ENCODE results near the gene FHOD3.

- TF ChIP-seq CTCF (IDR thresholded peaks at IDR 0.05; ENCODE audit: control extremely low read depth in 1 of 3, insufficient read depth in 1 of 3, low read depth in 1 of 3, low read length in 3 of 3) (no peak), SRF (IDR thresholded peaks at IDR 0.05; ENCODE audit: low read depth, low read length) (no peak), POLR2A (IDR thresholded peaks at IDR 0.05; ENCODE audit: control extremely low read depth in 1 of 2, low read depth in 2 of 2, low read length in 2 of 2) (no peak), MAX (IDR thresholded peaks at IDR 0.05) (no peak), EP300 (IDR thresholded peaks at IDR 0.05; ENCODE audit: borderline replicate concordance in 1 of 2, low read depth in 2 of 2, low read length in 2 of 2) (no peak), CBX8 (IDR thresholded peaks at IDR 0.05; ENCODE audit: borderline replicate concordance, low read depth, low read length) (no peak), RNF2 (IDR thresholded peaks at IDR 0.05; ENCODE audit: borderline replicate concordance, low read depth, low read length, missing control alignments, poor library complexity, severe bottlenecking) (no peak), JUN (IDR thresholded peaks at IDR 0.05; ENCODE audit: low read depth, low read length) (no peak), POLR2AphosphoS5 (IDR thresholded peaks at IDR 0.05; ENCODE audit: low read depth, low read length) (no peak), FOSL1 (IDR thresholded peaks at IDR 0.05; ENCODE audit: insufficient read depth, low read depth, low read length) (no peak), RAD21 (IDR thresholded peaks at IDR 0.05 in 1 of 2, conservative IDR thresholded peaks at IDR 0.05 in 1 of 2; ENCODE audit: low read depth in 2 of 2, low read length in 2 of 2) (no peak), YY1 (IDR thresholded peaks at IDR 0.05; ENCODE audit: low read depth, low read length) (no peak), GTF2F1 (IDR thresholded peaks at IDR 0.05; ENCODE audit: borderline replicate concordance, low read depth, low read length) (no peak), CEBPB (IDR thresholded peaks at IDR 0.05; ENCODE audit: low read depth, low read length) (no peak)
Observed at GRCh38 chr18:36387310-36387709, 89.8 kb downstream of the FHOD3 start.
